Astrocyte (in vitro differentiated cells and primary cell): ENCODE measurements around the gene TNFRSF4. TPM values are rescaled to one million over a fixed set of nuclear protein-coding genes. Genes with fewer than 3 reads are reported as not detected.

ENCODE experiments used
- DNase-seq: peaks from one replicate; pipeline ENCODE4 v3.0.0-alpha.2; 2010; ENCODE audit warnings: low read depth
- FAIRE-seq: peaks from 2 replicates; lab custom pipeline; 2011; peaks lifted over from hg19 to GRCh38; lab: Jason Lieb, UNC
- H2AFZ ChIP-seq: 2 replicates; pipeline ENCODE4 v1.6.0; 2012; ENCODE audit warnings: low read depth, low read length, inconsistent platforms
- H3K27ac ChIP-seq: 2 replicates; pipeline ENCODE4 v1.5.1; 2011; ENCODE audit warnings: low read depth, low read length, inconsistent platforms
- H3K27me3 ChIP-seq: 2 replicates; pipeline ENCODE4 v1.6.0; 2011; ENCODE audit warnings: low read length, inconsistent platforms; ENCODE audit not compliant: insufficient read depth
- H3K36me3 ChIP-seq: 2 replicates; pipeline ENCODE4 v1.5.1; 2011; ENCODE audit warnings: low read length, inconsistent platforms; ENCODE audit not compliant: insufficient read depth
- H3K4me1 ChIP-seq: 2 replicates; pipeline ENCODE4 v1.5.1; 2011; ENCODE audit warnings: low read length, inconsistent platforms; ENCODE audit not compliant: insufficient read depth
- H3K4me2 ChIP-seq: 2 replicates; pipeline ENCODE4 v1.6.0; 2012; ENCODE audit warnings: low read length, inconsistent platforms
- H3K4me3 ChIP-seq: 2 replicates; pipeline ENCODE4 v1.5.1; 2011; ENCODE audit warnings: low read depth, mild to moderate bottlenecking, low read length, inconsistent platforms; ENCODE audit not compliant: insufficient read depth
- H3K79me2 ChIP-seq: 2 replicates; pipeline ENCODE4 v1.6.0; 2012; ENCODE audit warnings: mild to moderate bottlenecking, low read length, inconsistent platforms; ENCODE audit not compliant: insufficient read depth
- H3K9ac ChIP-seq: 2 replicates; pipeline ENCODE4 v1.6.0; 2012; ENCODE audit warnings: mild to moderate bottlenecking, low read length, inconsistent platforms
- H3K9me3 ChIP-seq: 2 replicates; pipeline ENCODE4 v1.5.1; 2012; ENCODE audit warnings: low read depth, mild to moderate bottlenecking, low read length, inconsistent platforms; ENCODE audit not compliant: insufficient read depth
- H4K20me1 ChIP-seq: 2 replicates; pipeline ENCODE4 v1.6.0; 2012; ENCODE audit warnings: low read length, inconsistent platforms; ENCODE audit not compliant: insufficient read depth
- H3K27ac Mint-ChIP-seq: one replicate; pipeline ENCODE4 v1.8.0; 2021; ENCODE audit warnings: mild to moderate bottlenecking, mixed read lengths; ENCODE audit not compliant: unreplicated experiment
- H3K27me3 Mint-ChIP-seq: one replicate; pipeline ENCODE4 v1.8.0; 2021; ENCODE audit warnings: low read depth, mixed read lengths; ENCODE audit not compliant: unreplicated experiment
- H3K36me3 Mint-ChIP-seq: one replicate; pipeline ENCODE4 v1.8.0; 2021; ENCODE audit warnings: low read depth, mixed read lengths; ENCODE audit not compliant: unreplicated experiment
- H3K4me1 Mint-ChIP-seq: one replicate; pipeline ENCODE4 v1.8.0; 2021; ENCODE audit warnings: low read depth, mixed read lengths; ENCODE audit not compliant: unreplicated experiment
- H3K4me3 Mint-ChIP-seq: one replicate; pipeline ENCODE4 v1.8.0; 2021; ENCODE audit warnings: mild to moderate bottlenecking, moderate library complexity, mixed read lengths; ENCODE audit not compliant: unreplicated experiment
- H3K9me3 Mint-ChIP-seq: one replicate; pipeline ENCODE4 v1.8.0; 2021; ENCODE audit warnings: mild to moderate bottlenecking, mixed read lengths; ENCODE audit not compliant: unreplicated experiment
- CTCF ChIP-seq: IDR thresholded peaks from 2 replicates; pipeline ENCODE4 v1.5.1; 2011; ENCODE audit warnings: low read depth, mild to moderate bottlenecking, inconsistent platforms, low read length, moderate library complexity; ENCODE audit not compliant: insufficient read depth
- EZH2 ChIP-seq: IDR thresholded peaks from 2 replicates; pipeline ENCODE4 v1.6.1; 2012; ENCODE audit warnings: mild to moderate bottlenecking, low read length, inconsistent platforms; ENCODE audit not compliant: insufficient read depth
- total RNA-seq: library from RNA; stranded (reverse); gene quantifications from 2 replicates; pipeline ENCODE4 v1.2.1, GENCODE V29; 2021

TNFRSF4 gene
- total RNA-seq, 1 donor from 2014 or later, result 0.41 TPM

GRCh38 chr1:1232796-1233566 is 19.0 kb upstream of the TNFRSF4 start:
- Mint-ChIP-seq H3K27me3 (no peaks in the 10 kb centered on the region), H3K9me3 (peaks cover 2% of the 10 kb centered on the region), H3K36me3 (peaks cover 8% of the 10 kb centered on the region), H3K4me3 (peak overlapping the region; percentile 69), H3K27ac (no peak overlapping the region), H3K4me1 (peaks cover 13% of the 10 kb centered on the region)
- Histone ChIP-seq H3K27me3 (no peaks in the 10 kb centered on the region), H3K4me2 (peak overlapping the region; percentile 77), H3K4me1 (peaks cover 14% of the 10 kb centered on the region), H3K27ac (no peak overlapping the region), H3K4me3 (peak overlapping the region; percentile 23), H3K79me2 (peaks cover 64% of the 10 kb centered on the region), H4K20me1 (peaks cover 45% of the 10 kb centered on the region), H3K9me3 (peaks cover 9% of the 10 kb centered on the region), H3K36me3 (no peaks in the 10 kb centered on the region), H2AFZ (peak overlapping the region; percentile 63), H3K9ac (no peak overlapping the region)
- no peak for TF ChIP-seq EZH2
- TF ChIP-seq CTCF, result no peak
- FAIRE-seq, result no peak
- no peak for DNase-seq

- peak within 1 kb of the TSS; percentile 63 for H2AFZ ChIP-seq
- Mint-ChIP-seq H3K36me3 (peaks cover 8% of the 10 kb centered on the region), H3K27me3 (no peaks in the 10 kb centered on the region), H3K9me3 (peaks cover 2% of the 10 kb centered on the region), H3K4me1 (peaks cover 13% of the 10 kb centered on the region), H3K27ac (peak within 1 kb of the TSS; percentile 91), H3K4me3 (peak within 1 kb of the TSS; percentile 95)
- peaks cover 14% of the 10 kb centered on the region for H3K4me1 ChIP-seq
- peaks cover 71% of the 10 kb centered on the region for H3K79me2 ChIP-seq
- peak within 1 kb of the TSS; percentile 95 for H3K9ac ChIP-seq
- no peak for TF ChIP-seq EZH2
- TF ChIP-seq CTCF, result no peak
- H3K9me3 ChIP-seq, result peaks cover 9% of the 10 kb centered on the region
- peak within 1 kb of the TSS; percentile 84 for H3K4me3 ChIP-seq
- DNase-seq, result no peak
- H3K27me3 ChIP-seq, result no peaks in the 10 kb centered on the region
- H3K4me2 ChIP-seq, result peak within 1 kb of the TSS; percentile 96
- H4K20me1 ChIP-seq, result peaks cover 47% of the 10 kb centered on the region
- no peak for FAIRE-seq
- peak within 1 kb of the TSS; percentile 88 for H3K27ac ChIP-seq
- no peaks in the 10 kb centered on the region for H3K36me3 ChIP-seq
Measured at GRCh38 chr1:1232208-1232795, 18.3 kb upstream of the TNFRSF4 start, which contains the start of gene B3GALT6. TSS of gene B3GALT6 (plus strand) at chr1:1232237. CDS start at chr1:1232279, 42 bp downstream.
